Amygdala (tissue), 56 donors: ENCODE data around the gene SPACA7.

Experiments
- DNase-seq, 56 donors: peaks; one replicate each; lab custom pipeline; 2025; lab: John Stamatoyannopoulos, UW

SPACA7 gene

DNA sequence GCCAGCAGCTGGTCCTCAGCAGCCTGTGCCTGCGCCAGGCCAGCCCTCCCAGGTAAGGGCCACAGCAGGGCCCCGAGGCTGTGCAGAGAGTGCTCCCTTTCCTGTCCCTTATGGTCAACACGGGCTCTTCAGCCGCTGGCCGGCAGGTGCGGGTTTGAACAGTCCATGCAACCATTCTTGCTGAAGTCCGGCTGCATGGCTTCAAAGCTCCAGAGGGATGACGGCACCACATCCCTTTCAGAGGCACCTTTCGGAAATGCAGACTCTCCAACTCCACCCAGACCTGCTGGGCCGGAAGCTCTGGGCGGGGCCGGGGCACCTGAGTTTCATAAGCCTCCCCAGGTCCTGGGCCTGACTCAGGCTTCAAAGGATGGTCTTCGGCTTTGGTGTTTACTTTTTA, 81.3 kb downstream of the SPACA7 start:
- no peak for DNase-seq

DNA sequence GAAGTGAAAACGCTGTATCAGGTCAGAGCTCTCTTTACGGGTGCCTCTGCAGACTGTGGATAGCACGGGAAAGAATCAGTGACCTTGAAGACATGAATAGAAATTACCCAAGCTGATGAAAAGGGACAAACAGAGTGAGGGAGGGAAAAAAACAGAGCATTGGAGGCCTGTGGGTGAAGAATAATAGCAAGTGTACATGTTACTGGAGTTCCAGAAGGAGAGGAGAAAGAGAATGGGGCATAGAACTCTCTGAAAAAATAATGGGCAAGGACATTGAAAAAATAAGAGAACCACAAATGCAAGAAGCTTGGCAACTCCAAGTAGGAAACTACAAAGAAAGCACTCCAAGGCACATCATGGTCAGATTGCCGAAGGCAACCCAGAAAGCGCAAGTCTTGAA, 86.3 kb downstream of the SPACA7 start:
- no peak for DNase-seq

DNA sequence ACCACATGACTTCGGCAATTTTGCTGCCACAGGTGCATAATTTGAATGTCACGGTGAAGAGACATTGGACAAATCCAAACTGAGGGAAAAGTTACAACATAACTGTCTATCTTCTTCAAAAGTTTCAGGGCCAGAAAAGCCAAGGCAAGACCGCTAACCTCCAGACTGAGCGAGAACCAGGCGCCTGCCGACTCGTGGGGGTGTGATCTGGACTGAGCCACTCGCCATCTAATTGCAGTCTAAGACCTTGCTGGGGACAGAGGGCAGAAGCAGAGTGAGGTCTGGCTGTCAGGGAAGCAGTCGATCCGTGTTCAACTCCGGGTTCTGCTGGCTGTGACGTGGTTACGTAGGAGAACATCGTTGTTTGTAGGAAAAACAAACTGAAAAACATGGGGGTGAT, 88.6 kb downstream of the SPACA7 start:
- DNase-seq: no peak

DNA sequence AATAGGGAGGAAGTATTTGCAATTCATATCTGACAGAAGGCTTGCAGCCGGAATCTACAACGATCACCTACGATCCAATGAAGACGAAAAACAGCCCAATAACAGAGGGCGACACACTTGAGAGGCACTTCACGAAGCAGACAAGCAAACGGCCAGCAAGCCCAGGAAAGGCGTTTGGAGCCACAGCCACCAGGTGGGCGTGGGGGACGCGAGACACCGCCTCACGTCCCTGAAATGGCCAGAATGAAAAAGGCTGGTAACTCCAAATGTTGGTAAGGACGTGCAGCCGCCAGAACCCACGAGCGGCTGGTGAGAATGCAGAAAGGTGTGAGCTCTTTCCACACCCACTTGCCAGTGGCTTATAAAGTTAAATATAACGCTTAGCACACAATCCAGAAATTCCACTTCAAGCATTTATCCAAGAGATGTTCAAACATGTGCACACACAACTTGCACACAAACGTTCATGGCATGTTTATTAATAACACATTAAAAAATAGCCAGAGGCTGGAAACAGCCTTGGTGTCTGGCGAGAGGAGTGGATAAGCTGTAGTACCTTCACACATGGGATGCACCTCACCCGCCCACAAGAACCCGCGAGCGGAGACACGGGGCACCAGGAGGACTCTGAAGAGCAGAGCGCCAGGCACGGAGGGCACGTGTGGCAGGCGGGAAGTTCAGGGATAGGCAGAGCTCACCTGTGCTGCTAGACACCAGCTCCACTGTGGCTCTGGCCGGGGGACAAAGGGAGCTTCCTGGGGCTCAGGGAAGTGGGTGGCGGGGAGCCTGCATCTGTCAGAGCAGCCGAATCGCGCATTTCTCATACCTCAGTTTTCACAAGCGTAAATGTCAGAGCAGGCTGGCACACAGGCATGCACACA, 89.3 kb downstream of the SPACA7 start:
- no peak for DNase-seq

DNA sequence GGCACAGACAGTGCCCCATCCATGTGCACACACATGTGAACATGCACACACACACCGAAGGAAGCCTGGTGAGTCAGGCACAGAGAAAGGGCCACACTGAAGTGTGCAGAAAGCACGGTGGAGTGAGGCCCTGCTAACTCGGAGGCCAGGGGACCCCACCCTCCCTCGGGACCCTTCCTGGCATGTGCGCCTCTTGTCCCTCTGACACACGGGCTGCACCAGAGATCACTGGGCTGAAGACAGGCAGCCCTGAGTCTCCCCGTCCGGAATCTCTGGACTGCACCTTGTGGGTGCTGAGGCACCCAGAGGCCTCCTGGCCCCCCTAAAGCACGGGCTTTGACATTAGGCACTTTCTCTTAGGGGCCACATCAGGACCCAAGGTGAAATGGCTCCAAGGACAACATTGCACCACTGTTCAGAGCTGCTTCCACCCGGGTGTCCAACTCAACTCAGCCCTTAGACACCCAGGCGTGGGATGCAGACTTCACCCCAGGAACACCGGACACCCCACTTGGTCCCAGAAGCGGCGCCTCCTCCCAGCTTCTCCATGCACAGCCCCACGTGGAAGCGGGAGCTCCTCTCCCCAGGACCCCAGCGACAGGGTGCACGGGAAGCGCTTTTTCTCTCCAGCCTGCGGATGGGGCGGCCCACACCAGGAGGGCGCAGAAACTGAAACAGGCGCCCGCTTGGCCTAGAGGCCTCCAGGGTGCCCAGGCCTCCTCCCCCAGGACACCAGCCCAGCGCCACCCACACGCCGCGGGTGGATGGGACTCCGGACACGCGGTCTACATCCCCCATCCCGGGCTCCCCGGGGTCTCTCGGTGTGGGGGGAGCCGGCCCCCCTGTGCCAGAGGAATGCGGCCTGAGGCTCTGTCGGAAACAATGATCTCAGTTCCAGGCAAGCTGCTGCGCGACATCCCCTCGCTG, 90.2 kb downstream of the SPACA7 start:
- no peak for DNase-seq

DNA sequence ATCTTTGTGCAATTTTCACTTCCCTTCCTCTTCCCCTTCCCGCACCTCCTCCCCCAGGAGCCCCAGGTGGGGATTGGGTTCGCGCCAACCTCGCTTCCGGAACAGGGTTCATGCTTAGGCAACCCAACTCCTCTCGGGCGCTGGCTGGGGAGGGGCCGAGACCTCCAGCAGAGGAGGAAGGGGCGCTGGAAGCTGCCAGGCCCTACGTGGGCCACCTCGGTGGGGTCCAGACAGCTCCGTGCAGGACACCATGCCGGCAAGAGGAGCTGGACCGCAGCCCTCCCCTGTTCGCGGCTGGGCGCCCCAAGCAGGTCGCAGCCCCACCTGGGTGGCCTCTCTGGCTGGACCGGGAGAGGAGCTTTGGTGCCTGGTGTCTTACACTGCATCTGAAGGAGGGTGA, 91.1 kb downstream of the SPACA7 start:
- DNase-seq: no peak

DNA sequence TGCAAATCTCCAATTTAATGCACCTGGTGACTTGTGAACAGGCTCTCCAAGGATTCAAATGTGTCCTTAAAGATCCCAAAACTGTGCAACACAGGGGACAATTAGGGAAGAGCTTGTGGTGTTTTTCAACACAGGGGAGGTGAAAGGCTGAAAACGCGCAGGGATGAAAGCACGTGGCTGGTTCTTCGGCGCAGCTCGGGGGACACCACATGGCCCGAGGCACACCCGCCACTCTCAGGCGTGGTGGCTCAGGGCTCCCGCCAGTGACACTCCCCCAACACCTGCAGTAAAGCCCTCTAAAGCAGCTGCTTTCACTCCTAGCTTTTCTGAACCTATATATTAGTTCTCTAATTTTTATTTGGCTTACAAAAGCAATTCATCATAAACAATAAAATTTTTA, 91.9 kb downstream of the SPACA7 start:
- DNase-seq: no peak

DNA sequence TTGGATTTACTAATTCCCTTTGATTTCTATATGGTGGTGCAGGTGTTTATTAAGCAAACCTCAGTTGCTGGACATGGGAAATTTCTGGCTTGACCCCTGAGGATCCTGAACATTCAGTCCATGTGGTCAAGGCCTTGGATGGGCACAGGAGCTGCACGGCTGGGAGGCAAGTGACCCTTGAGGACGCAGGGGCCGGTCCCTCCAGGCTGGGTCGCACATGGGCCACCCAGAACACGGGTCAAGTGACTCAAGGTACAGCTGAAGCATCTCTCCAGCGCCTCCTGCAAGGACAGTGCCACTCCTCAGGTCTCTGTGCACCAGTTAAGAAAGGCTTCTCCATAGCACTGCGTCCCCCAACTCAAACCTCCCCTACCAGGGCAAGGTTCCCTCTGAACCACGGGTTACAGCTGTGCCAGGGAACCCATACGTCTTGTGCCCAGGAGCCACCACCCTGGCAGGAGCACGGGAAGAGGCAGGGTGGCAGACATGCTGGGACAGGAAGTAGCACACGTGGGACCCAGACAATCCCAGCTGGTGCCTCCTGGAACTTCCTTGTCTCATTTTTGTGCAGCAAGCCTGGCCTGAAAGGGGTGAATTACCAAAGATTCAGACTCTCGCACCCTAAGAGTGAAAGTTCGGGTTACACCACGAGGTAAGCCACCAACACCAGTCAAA, 93.1 kb downstream of the SPACA7 start:
- DNase-seq: no peak

DNA sequence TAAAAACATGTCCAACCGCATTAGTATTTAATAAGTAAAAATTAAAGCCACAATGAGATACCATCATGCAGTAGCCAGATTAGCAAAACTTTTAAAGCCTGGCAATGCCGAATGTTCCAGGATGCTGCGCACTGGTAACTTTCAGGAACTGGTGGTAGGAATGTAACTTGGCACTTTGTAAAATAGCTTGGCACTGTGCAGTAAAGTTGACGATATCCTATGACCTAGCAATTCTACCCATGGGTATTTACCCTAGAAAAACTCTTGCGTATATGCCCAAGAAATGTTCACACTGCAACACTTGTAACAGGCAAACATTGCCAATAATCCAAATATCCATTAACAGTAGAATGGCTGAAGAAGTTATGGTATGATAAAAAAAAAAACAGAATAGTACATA, 97.7 kb downstream of the SPACA7 start:
- DNase-seq: no peak

DNA sequence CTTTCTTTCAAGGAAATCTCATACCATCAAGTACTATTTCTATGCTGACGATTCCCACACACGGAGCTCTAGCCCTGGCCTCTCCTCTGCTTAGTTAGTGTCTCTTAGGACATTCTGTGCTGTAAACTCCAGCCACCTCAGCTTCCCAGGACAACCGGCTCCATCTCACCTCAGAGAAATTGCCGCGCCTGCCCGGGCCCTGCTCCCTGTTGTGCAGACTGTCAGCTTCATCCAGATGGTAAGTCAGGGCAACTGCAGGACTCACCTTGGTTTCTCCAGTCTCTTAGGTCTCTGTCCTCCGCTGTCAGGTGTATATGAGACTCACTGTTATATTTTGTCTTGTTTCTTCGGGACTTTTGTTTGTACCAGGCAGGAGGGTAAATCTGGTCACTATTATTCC, 98.7 kb downstream of the SPACA7 start:
- no peak for DNase-seq

DNA sequence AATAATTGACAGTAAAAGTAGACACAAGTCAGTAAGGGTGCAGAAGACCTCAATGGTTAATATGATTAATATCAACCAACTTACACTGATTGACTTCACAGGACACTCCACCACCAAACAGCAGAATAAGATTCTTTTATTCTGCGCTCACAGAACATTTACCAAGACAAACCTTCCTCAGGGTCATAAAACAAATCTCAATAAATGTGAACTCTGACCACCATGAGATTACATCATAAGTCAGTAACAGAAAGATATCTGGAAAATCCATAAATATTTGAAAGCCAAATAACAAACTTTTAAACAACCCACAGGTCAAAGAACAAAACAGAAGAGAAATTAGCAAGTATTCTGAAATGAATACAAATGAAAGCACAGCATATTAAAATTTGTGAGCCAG, 99.7 kb downstream of the SPACA7 start:
- no peak for DNase-seq

DNA sequence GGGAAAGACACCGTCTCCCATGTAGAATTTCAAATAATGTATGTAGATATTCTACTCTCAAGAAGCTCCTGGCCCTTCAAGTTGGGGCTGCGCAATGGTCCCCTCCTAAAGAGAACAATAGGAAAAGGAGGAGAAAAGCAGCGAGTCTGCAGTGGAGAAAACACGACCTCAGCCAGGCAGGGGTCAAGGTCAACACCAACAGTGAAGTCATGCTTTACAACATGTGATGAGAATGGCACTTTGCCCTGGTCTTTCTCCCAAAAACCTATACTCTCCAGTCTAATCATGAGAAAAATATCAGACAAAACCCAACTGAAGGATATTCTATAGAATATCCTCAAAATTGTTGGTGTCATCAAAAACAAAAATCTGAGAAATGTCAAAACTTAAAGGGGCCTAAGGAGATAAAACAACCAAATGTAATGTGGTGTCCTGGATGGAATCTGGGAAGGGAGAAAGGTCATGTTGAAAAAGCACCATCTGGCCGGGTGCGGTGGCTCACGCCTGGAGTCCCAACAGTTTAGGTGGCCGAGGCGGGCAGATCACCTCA, 101.0 kb downstream of the SPACA7 start:
- DNase-seq: no peak

DNA sequence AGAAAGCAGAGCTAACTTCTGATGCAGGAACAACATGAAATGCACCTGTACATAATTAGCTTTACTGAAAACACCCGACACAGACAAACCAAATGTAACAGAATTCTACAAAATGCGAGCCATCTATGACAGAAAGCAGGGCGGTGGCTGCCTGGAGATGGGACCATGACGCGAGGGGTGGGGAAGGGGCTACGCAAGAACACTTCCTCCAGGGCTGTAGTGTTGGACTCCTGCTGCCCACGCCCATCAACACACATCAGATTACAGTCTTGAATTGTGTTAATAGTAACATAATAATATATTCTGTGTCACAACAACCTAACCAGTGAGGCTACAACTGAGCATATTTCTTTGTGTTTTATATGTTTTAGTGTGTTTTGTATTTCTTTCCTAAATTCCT, 103.2 kb downstream of the SPACA7 start:
- DNase-seq: no peak

DNA sequence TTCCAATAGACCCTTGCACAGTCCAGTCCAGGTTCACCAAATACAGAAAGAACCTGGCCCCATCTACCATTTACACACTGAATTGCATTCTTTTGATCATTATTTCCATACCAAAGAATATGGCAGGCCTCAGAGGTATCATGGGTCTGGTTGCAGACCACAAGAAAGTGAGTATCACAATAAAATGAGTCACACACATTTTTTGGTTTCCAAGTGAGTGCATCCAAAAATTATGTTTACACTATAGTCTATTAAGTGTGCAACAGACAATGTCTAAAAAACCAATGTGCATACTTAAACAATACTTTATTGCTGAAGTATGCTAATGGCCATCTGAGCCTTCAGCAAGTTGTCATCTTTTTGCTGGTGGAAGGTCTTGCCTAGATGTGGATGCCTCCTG, 105.3 kb downstream of the SPACA7 start:
- no peak for DNase-seq

DNA sequence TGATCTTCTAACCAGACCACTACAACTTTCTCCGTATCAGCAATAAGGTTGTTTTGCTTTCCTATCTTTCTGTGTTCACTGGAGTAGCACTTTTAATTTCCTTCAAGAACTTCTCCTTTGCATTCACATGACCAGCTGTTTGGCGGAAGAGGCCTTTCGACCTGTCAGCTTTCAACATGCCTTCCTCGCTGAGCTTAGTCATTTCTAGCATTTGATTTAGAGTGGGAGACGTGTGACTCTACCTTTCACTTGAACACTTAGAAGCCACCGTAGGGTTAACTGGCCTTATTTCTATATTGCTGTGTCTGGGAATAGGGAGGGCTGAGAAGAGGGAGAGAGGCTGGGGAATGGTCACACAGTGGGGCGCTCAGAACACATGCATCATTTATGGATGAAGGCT, 107.1 kb downstream of the SPACA7 start:
- DNase-seq: no peak
